ENCODE measurements around the gene RHOG.
A peak's percentile ranks its signal among the peaks of the same experiment; 100 is the strongest.
"Not testable (repeated sequence)": the region's sequence is repeated elsewhere in the genome, so short reads cannot be mapped to it uniquely, and the experiment has no call there.

RHOG gene

GRCh38 chr11:3802011-3802790, 38.6 kb downstream of the RHOG start:
- Histone ChIP-seq H3K9me3 (no peaks in the 10 kb centered on the region), H3K4me3 (no peak overlapping the region), H3K36me3 (replicated peaks) (no peaks in the 10 kb centered on the region), H3K27me3 (ENCODE audit: low read depth) (no peaks in the 10 kb centered on the region), H3K4me1 (peaks cover 10% of the 10 kb centered on the region)
- in situ Hi-C loops (cut with MboI; ENCODE audit: low sequenced_read_pairs), result no loop called here
- DNase-seq (ENCODE audit: low spot score in 2 of 2), result no peak

- Histone ChIP-seq H3K4me3 (no peak overlapping the region), H3K27me3 (ENCODE audit: low read depth) (no peaks in the 10 kb centered on the region), H3K4me1 (peaks cover 14% of the 10 kb centered on the region), H3K36me3 (replicated peaks) (no peaks in the 10 kb centered on the region; the same call in 1 of the 2 replicates), H3K9me3 (no peaks in the 10 kb centered on the region)
- in situ Hi-C loops (cut with MboI; ENCODE audit: low sequenced_read_pairs), result no loop called here
- no peak for DNase-seq (ENCODE audit: low spot score in 2 of 2)
These were observed 40.9 kb downstream of the RHOG start for GRCh38 chr11:3799873-3800272.

GRCh38 chr11:3799143-3799542, 41.6 kb downstream of the RHOG start:
- H3K27me3 ChIP-seq (ENCODE audit: low read depth), result no peaks in the 10 kb centered on the region
- in situ Hi-C loops (cut with MboI; ENCODE audit: low sequenced_read_pairs), result no loop called here
- no peaks in the 10 kb centered on the region for H3K9me3 ChIP-seq
- H3K36me3 ChIP-seq (replicated peaks), result peaks cover 7% of the 10 kb centered on the region
- H3K4me3 ChIP-seq, result no peak overlapping the region
- H3K4me1 ChIP-seq, result peaks cover 14% of the 10 kb centered on the region
- DNase-seq (ENCODE audit: low spot score in 2 of 2), result no peak

- H3K9me3 ChIP-seq, result no peaks in the 10 kb centered on the region
- H3K4me1 ChIP-seq, result peaks cover 14% of the 10 kb centered on the region
- H3K27me3 ChIP-seq (ENCODE audit: low read depth), result no peaks in the 10 kb centered on the region
- H3K36me3 ChIP-seq (replicated peaks), result peaks cover 24% of the 10 kb centered on the region
- H3K4me3 ChIP-seq, result peak within 1 kb of the TSS; percentile 82
- DNase-seq (ENCODE audit: low spot score in 2 of 2), result peak; percentile 99
- in situ Hi-C loops (cut with MboI; ENCODE audit: low sequenced_read_pairs), result no loop called here
These were observed 43.2 kb downstream of the RHOG start, which contains the start of gene NUP98 for GRCh38 chr11:3797329-3798090. TSS of gene NUP98 (minus strand) at chr11:3797554. CDS start at chr11:3782117, 15,437 bp downstream.

GRCh38 chr11:3796801-3797328, 43.9 kb downstream of the RHOG start:
- no peaks in the 10 kb centered on the region for H3K27me3 ChIP-seq (ENCODE audit: low read depth)
- peaks cover 14% of the 10 kb centered on the region for H3K4me1 ChIP-seq
- H3K4me3 ChIP-seq, result peak overlapping the region; percentile 82
- no peak for DNase-seq (ENCODE audit: low spot score in 2 of 2)
- peaks cover 29% of the 10 kb centered on the region for H3K36me3 ChIP-seq (replicated peaks)
- no peaks in the 10 kb centered on the region for H3K9me3 ChIP-seq
- in situ Hi-C loops (cut with MboI; ENCODE audit: low sequenced_read_pairs), result no loop called here

- Histone ChIP-seq H3K27me3 (ENCODE audit: low read depth) (no peaks in the 10 kb centered on the region), H3K36me3 (replicated peaks) (peaks cover 29% of the 10 kb centered on the region), H3K4me3 (peak overlapping the region; percentile 82), H3K4me1 (peaks cover 14% of the 10 kb centered on the region), H3K9me3 (no peaks in the 10 kb centered on the region)
- no peak for DNase-seq (ENCODE audit: low spot score in 2 of 2)
- in situ Hi-C loops (cut with MboI; ENCODE audit: low sequenced_read_pairs), result no loop called here
These were observed 44.4 kb downstream of the RHOG start for GRCh38 chr11:3796346-3796745.

- peaks cover 29% of the 10 kb centered on the region for H3K36me3 ChIP-seq (replicated peaks)
- in situ Hi-C loops (cut with MboI; ENCODE audit: low sequenced_read_pairs), result no loop called here
- H3K27me3 ChIP-seq (ENCODE audit: low read depth), result no peaks in the 10 kb centered on the region
- H3K4me1 ChIP-seq, result peaks cover 14% of the 10 kb centered on the region
- H3K9me3 ChIP-seq, result no peaks in the 10 kb centered on the region
- DNase-seq (ENCODE audit: low spot score in 2 of 2), result no peak
- peak overlapping the region; percentile 82 for H3K4me3 ChIP-seq
These were observed 44.8 kb downstream of the RHOG start for GRCh38 chr11:3796002-3796311.

- Histone ChIP-seq H3K4me3 (peak overlapping the region; percentile 82), H3K27me3 (ENCODE audit: low read depth) (no peaks in the 10 kb centered on the region), H3K36me3 (replicated peaks) (peaks cover 29% of the 10 kb centered on the region), H3K9me3 (no peaks in the 10 kb centered on the region), H3K4me1 (peaks cover 14% of the 10 kb centered on the region)
- in situ Hi-C loops (cut with MboI; ENCODE audit: low sequenced_read_pairs), result no loop called here
- DNase-seq (ENCODE audit: low spot score in 2 of 2), result no peak
These were observed 45.4 kb downstream of the RHOG start for GRCh38 chr11:3795131-3796001.

GRCh38 chr11:3794387-3794786, 46.4 kb downstream of the RHOG start:
- in situ Hi-C loops (cut with MboI; ENCODE audit: low sequenced_read_pairs); H3K9me3 ChIP-seq: not testable (repeated sequence)
- H3K36me3 ChIP-seq (replicated peaks), result peaks cover 29% of the 10 kb centered on the region

GRCh38 chr11:3786781-3787428, 53.9 kb downstream of the RHOG start:
- DNase-seq (ENCODE audit: low spot score in 2 of 2), result no peak
- peaks cover 21% of the 10 kb centered on the region for H3K36me3 ChIP-seq (replicated peaks)
- no peak overlapping the region for H3K4me3 ChIP-seq
- H3K27me3 ChIP-seq (ENCODE audit: low read depth), result no peaks in the 10 kb centered on the region
- no peaks in the 10 kb centered on the region for H3K9me3 ChIP-seq
- H3K4me1 ChIP-seq, result peaks cover 5% of the 10 kb centered on the region
- in situ Hi-C loops (cut with MboI; ENCODE audit: low sequenced_read_pairs), result no loop called here

More at GRCh38 chr11:3794387-3794786, 46.4 kb downstream of the RHOG start:
- not testable (repeated sequence) for H3K27me3 ChIP-seq (ENCODE audit: low read depth); H3K4me3 ChIP-seq; DNase-seq (ENCODE audit: low spot score in 2 of 2)
- H3K4me1 ChIP-seq, result peaks cover 12% of the 10 kb centered on the region

- Histone ChIP-seq H3K9me3 (no peaks in the 10 kb centered on the region), H3K4me1 (peaks cover 5% of the 10 kb centered on the region), H3K27me3 (ENCODE audit: low read depth) (no peaks in the 10 kb centered on the region), H3K36me3 (replicated peaks) (peaks cover 37% of the 10 kb centered on the region), H3K4me3 (no peak overlapping the region)
- in situ Hi-C loops (cut with MboI; ENCODE audit: low sequenced_read_pairs), result no loop called here
- DNase-seq (ENCODE audit: low spot score in 2 of 2), result no peak
These were observed 57.1 kb downstream of the RHOG start for GRCh38 chr11:3783611-3784010.

GRCh38 chr11:3782963-3783362, 57.8 kb downstream of the RHOG start:
- Histone ChIP-seq H3K27me3 (ENCODE audit: low read depth) (no peaks in the 10 kb centered on the region), H3K9me3 (no peaks in the 10 kb centered on the region), H3K4me1 (peaks cover 5% of the 10 kb centered on the region), H3K4me3 (no peak overlapping the region), H3K36me3 (replicated peaks) (peaks cover 43% of the 10 kb centered on the region)
- DNase-seq (ENCODE audit: low spot score in 2 of 2), result no peak
- in situ Hi-C loops (cut with MboI; ENCODE audit: low sequenced_read_pairs), result no loop called here

- peaks cover 49% of the 10 kb centered on the region for H3K36me3 ChIP-seq (replicated peaks)
- in situ Hi-C loops (cut with MboI; ENCODE audit: low sequenced_read_pairs), result no loop called here
- H3K4me3 ChIP-seq, result no peak overlapping the region
- no peak for DNase-seq (ENCODE audit: low spot score in 2 of 2)
- H3K27me3 ChIP-seq (ENCODE audit: low read depth), result no peaks in the 10 kb centered on the region
- H3K4me1 ChIP-seq, result peaks cover 5% of the 10 kb centered on the region
- no peaks in the 10 kb centered on the region for H3K9me3 ChIP-seq
These were observed 59.3 kb downstream of the RHOG start for GRCh38 chr11:3781423-3781822.

Measured in HAP-1 (cell line).